Loucy (cell line): ENCODE data around the gene LY6G6C.

Experiments
- CTCF ChIP-seq: fragments of 200-600 bp; sonication (generic); conservative IDR thresholded peaks from 2 replicates; pipeline ENCODE4 v1.5.1; 2014; ENCODE audit warnings: mild to moderate bottlenecking, antibody characterized with exemption, low read length
- EZH2phosphoT487 ChIP-seq: fragments of 200-600 bp; IDR thresholded peaks from 2 replicates; pipeline ENCODE4 v1.6.1; 2018; ENCODE audit warnings: antibody characterized with exemption, mild to moderate bottlenecking, moderate library complexity, borderline replicate concordance

GRCh38 chr6:31727034-31727716, 5.6 kb upstream of the LY6G6C start:
- TF ChIP-seq CTCF (no peak), EZH2phosphoT487 (no peak)
